K562 (cell line): Measurements from ENCODE around the gene SETDB2. TPM values are rescaled to one million over a fixed set of nuclear protein-coding genes. Genes with fewer than 3 reads are reported as not detected.

ENCODE experiments used
- ATAC-seq: fragments of 200-7000 bp; cut with Tn5 transposase; 3 replicates; pipeline ENCODE4 v1.9.1; 2020; ENCODE audit warnings: moderate library complexity
- BruUV-seq: library from RNA; stranded (reverse); fragments of 400-500 nt; replicated peaks from 2 replicates; lab custom pipeline; 2021; lab: Mats Ljungman, UMichigan
- CTCF ChIA-PET: fragments of 300-600 bp; formaldehyde crosslinking; extraction: SDS; loops from one replicate; lab custom pipeline; 2021; ENCODE audit warnings: low intra/inter-chr PET ratio; lab: Yijun Ruan, JAX
- POLR2A ChIA-PET: fragments of 300-600, 350-650 bp; sonication (Branson Sonifier 250); formaldehyde crosslinking; extraction: SDS; loops from one replicate; lab custom pipeline; 2021; ENCODE audit warnings: antibody characterized with exemption, inconsistent platforms; lab: Yijun Ruan, JAX
- DNase-seq, 4 experiments: peaks; one replicate each; pipeline versions ENCODE4 v3.0.0 to v3.0.0-alpha.2; 2011 to 2018; ENCODE audit warnings: low spot score in 3 of 4, mixed read lengths in 3 of 4; ENCODE audit errors: extremely low read depth in 1 of 4
- FAIRE-seq: peaks from 2 replicates; lab custom pipeline; 2011; peaks lifted over from hg19 to GRCh38; lab: Jason Lieb, UNC
- H2AFZ ChIP-seq: 2 replicates; pipeline ENCODE4 v1.6.0; 2011; ENCODE audit warnings: low read depth, low read length, control low read depth, inconsistent platforms
- H3K27ac ChIP-seq: fragments of 200-600 bp; 3 replicates; pipeline ENCODE4 v1.8.0; 2011; ENCODE audit warnings: low read depth, mild to moderate bottlenecking, control low read depth, inconsistent platforms, low read length, moderate library complexity, mixed read lengths; ENCODE audit errors: extremely low read depth
- H3K27me3 ChIP-seq, 2 experiments: fragments of 300-600 bp in 1 of 2; 2 replicates in 1 of 2; 3 replicates in 1 of 2; pipeline versions ENCODE4 v1.6.0 to v1.8.0; 2011; ENCODE audit warnings: inconsistent platforms in 2 of 2, low read length in 2 of 2, mild to moderate bottlenecking in 1 of 2, mixed read lengths in 1 of 2, moderate library complexity in 1 of 2; ENCODE audit not compliant: control insufficient read depth in 2 of 2, insufficient read depth in 2 of 2
- H3K36me3 ChIP-seq: fragments of 300-600 bp; 3 replicates; pipeline ENCODE4 v1.8.0; 2011; ENCODE audit warnings: mild to moderate bottlenecking, low read length, inconsistent platforms; ENCODE audit not compliant: control insufficient read depth, insufficient read depth
- H3K4me1 ChIP-seq, 2 experiments: fragments of 200-600 bp in 1 of 2; replicated peaks in 1 of 2; 2 replicates in 1 of 2; 3 replicates in 1 of 2; pipeline versions ENCODE4 v1.5.1 to v1.8.0; 2011; ENCODE audit warnings: inconsistent platforms in 2 of 2, low read length in 2 of 2, mild to moderate bottlenecking in 1 of 2, mixed read lengths in 1 of 2, moderate library complexity in 1 of 2; ENCODE audit not compliant: control insufficient read depth in 2 of 2, insufficient read depth in 2 of 2
- H3K4me2 ChIP-seq: 2 replicates; pipeline ENCODE4 v1.6.1; 2011; ENCODE audit warnings: low read length, control low read depth, inconsistent platforms, mixed read lengths; ENCODE audit not compliant: insufficient read depth
- H3K4me3 ChIP-seq: fragments of 200-600 bp; sonication (generic), shearing (Covaris generic); 2 replicates; pipeline ENCODE4 v1.5.1; 2016; ENCODE audit warnings: control low read depth, inconsistent platforms
- H3K79me2 ChIP-seq: fragments of 200-600 bp; 3 replicates; pipeline ENCODE4 v1.8.0; 2011; ENCODE audit warnings: low read length, inconsistent platforms; ENCODE audit not compliant: control insufficient read depth, insufficient read depth
- H3K9ac ChIP-seq, 2 experiments: 2 replicates each; pipeline versions ENCODE4 v1.6.0 to v1.6.1; 2011; ENCODE audit warnings: low read depth in 2 of 2, low read length in 2 of 2, control low read depth in 1 of 2, inconsistent platforms in 1 of 2, mild to moderate bottlenecking in 1 of 2, mixed read lengths in 1 of 2; ENCODE audit not compliant: insufficient read depth in 1 of 2
- H3K9me1 ChIP-seq: one replicate; pipeline ENCODE4 v1.6.0; 2011; ENCODE audit warnings: inconsistent platforms, mild to moderate bottlenecking, low read length, moderate library complexity; ENCODE audit not compliant: control insufficient read depth, insufficient read depth
- H3K9me3 ChIP-seq: replicated peaks from 2 replicates; pipeline ENCODE4 v1.5.1; 2011; ENCODE audit warnings: low read depth, low read length, inconsistent platforms; ENCODE audit not compliant: control insufficient read depth, insufficient read depth
- H4K20me1 ChIP-seq: replicated peaks from 2 replicates; pipeline ENCODE4 v1.6.1; 2011; ENCODE audit warnings: low read length, inconsistent platforms, mixed read lengths; ENCODE audit not compliant: control insufficient read depth, insufficient read depth
- ATF3 ChIP-seq, 2 experiments: fragments of 450-650 bp in 1 of 2; sonication (generic) in 1 of 2; formaldehyde crosslinking in 1 of 2; IDR thresholded peaks in 1 of 2; conservative IDR thresholded peaks in 1 of 2; 2 replicates each; pipeline versions ENCODE4 v1.6.1 to v1.8.1; 2016 to 2023; ENCODE audit warnings: mild to moderate bottlenecking in 2 of 2, moderate library complexity in 2 of 2, inconsistent platforms in 1 of 2, missing genetic modification reagents in 1 of 2
- CTCFL ChIP-seq: IDR thresholded peaks from 2 replicates; pipeline ENCODE4 v1.6.1; 2011; ENCODE audit warnings: borderline replicate concordance, low read depth, mild to moderate bottlenecking, moderate library complexity, low read length; ENCODE audit not compliant: insufficient read depth, poor library complexity, severe bottlenecking
- HOMEZ ChIP-seq: fragments of 250-450 bp; sonication (Bioruptor Pico); IDR thresholded peaks from 2 replicates; pipeline ENCODE4 v1.4.0; 2020; ENCODE audit warnings: mild to moderate bottlenecking, moderate library complexity
- L3MBTL2 ChIP-seq: fragments of 450-650 bp; IDR thresholded peaks from 2 replicates; pipeline ENCODE4 v1.6.1; 2016; ENCODE audit warnings: mild to moderate bottlenecking, moderate library complexity
- POLR2A ChIP-seq: fragments of 450-650 bp; conservative IDR thresholded peaks from 2 replicates; pipeline ENCODE4 v1.6.1; 2016
- TSC22D4 ChIP-seq: fragments of 450-650 bp; IDR thresholded peaks from 2 replicates; pipeline ENCODE4 v1.6.1; 2016; ENCODE audit warnings: missing genetic modification characterization, missing biosample characterization, control low read depth
- U2AF1 ChIP-seq: fragments of 200-400 bp; formaldehyde crosslinking; optimal IDR thresholded peaks from 2 replicates; pipeline ENCODE3; 2017; ENCODE audit warnings: mild to moderate bottlenecking, low read depth, low read length, moderate library complexity
- ZMIZ1 ChIP-seq, 2 experiments: fragments of 150-350 bp in 1 of 2; IDR thresholded peaks; 2 replicates each; pipeline ENCODE4 v1.6.1; 2012 to 2016; ENCODE audit warnings: low read depth in 2 of 2, low read length in 2 of 2, mild to moderate bottlenecking in 1 of 2, moderate library complexity in 1 of 2
- ZNF639 ChIP-seq, 2 experiments: fragments of 200-800 bp in 1 of 2; sonication (Bioruptor generic) in 1 of 2; sonication (generic) in 1 of 2; formaldehyde crosslinking in 1 of 2; IDR thresholded peaks in 1 of 2; conservative IDR thresholded peaks in 1 of 2; 2 replicates each; pipeline versions ENCODE4 v1.5.0 to v1.6.1; 2016 to 2020; ENCODE audit warnings: missing compliant biosample characterization in 1 of 2, missing genetic modification characterization in 1 of 2, missing genetic modification reagents in 1 of 2
- ZNF785 ChIP-seq: fragments of 250-450 bp; sonication (Bioruptor Pico); IDR thresholded peaks from 2 replicates; pipeline ENCODE4 v1.4.0; 2020; ENCODE audit warnings: mild to moderate bottlenecking
- WGBS: fragments of 100-300 bp; shearing (Covaris generic); methylation state at CpG from one replicate; pipeline ENCODE4 v1.1.6; 2016; ENCODE audit warnings: low coverage, mixed read lengths; ENCODE audit not compliant: insufficient coverage; ENCODE audit errors: missing lambda C conversion rate; 5-methylcytosine and 5-hydroxymethylcytosine counted together
- in situ Hi-C: fragments of 300-500 bp; cut with MboI; formaldehyde crosslinking; loops from 4 replicates; pipeline ENCODE4 v1.15.0; 2018; ENCODE audit warnings: inconsistent platforms, mixed read lengths
- intact Hi-C: fragments of 100-400 bp; cut with micrococcal nuclease; formaldehyde crosslinking; loops from 2 replicates; pipeline ENCODE4 v1.14.2; 2022
- polyA plus RNA-seq, 8 experiments: library from polyadenylated mRNA; depleted of rRNA in 4 of 8; stranded (reverse) in 5 of 8; unstranded in 3 of 8; fragments of >200 nt; fragmentation: Nextera tagmentation in 2 of 8; fragmentation: Illumina TruSeq in 1 of 8; extraction: Ambion mirVana in 2 of 8; extraction: Trizol in 1 of 8; gene quantifications; 2 replicates each; pipeline versions ENCODE4 v1.2.1 to v1.2.3, GENCODE V29; 2011 to 2014; ENCODE audit warnings: inconsistent platforms in 1 of 8, missing spikeins in 1 of 8
- total RNA-seq, 7 experiments: library from RNA; depleted of rRNA in 6 of 7; stranded (reverse); fragments of >200 nt in 6 of 7; fragmentation: Illumina TruSeq in 2 of 7; extraction: Trizol in 2 of 7; gene quantifications; 2 replicates each; pipeline versions ENCODE4 v1.2.1 to v1.2.3, GENCODE V29; 2011 to 2021; ENCODE audit warnings: low replicate concordance in 1 of 7

Gene SETDB2
- total and polyA plus RNA-seq, 9 of the 15 experiments (the other 6 are each of a cell fraction or from before 2014, with no cell fraction given): 1.0 to 9.0 (median 6.1) TPM

GRCh38 chr13:49410006-49410405 lies 34.1 kb upstream of the SETDB2 start:
- Histone ChIP-seq H3K9ac (no peak overlapping the region), H3K36me3 (no peaks in the 10 kb centered on the region), H3K4me2 (no peak overlapping the region), H3K27me3 (no peaks in the 10 kb centered on the region), H2AFZ (peak overlapping the region; percentile 55; the same call in 1 of the 2 replicates), H3K79me2 (no peaks in the 10 kb centered on the region), H3K4me3 (no peak overlapping the region), H3K9me3 (0 out of 2 replicates have a peak, but pooled peaks cover 1% of the 10 kb centered on the region), H3K27ac (no peak overlapping the region), H4K20me1 (no peaks in the 10 kb centered on the region), H3K4me1 (no peaks in the 10 kb centered on the region), H3K9me1 (no peaks in the 10 kb centered on the region)
- ChIA-PET POLR2A (no interaction called here), CTCF (no interaction called here)
- ATAC-seq (no peak), FAIRE-seq (no peak), DNase-seq (no peak)
- in situ Hi-C loops: no loop called here
- WGBS: 32% methylated on average over 3 of the region's 4 CpGs
- intact Hi-C loops: loop anchor here (10.0 kb wide), 1 partner anchor 65 kb away; no protein-coding TSS in a partner anchor
- no TSS peak for BruUV-seq
- no peak for TF ChIP-seq TSC22D4 (tag)
- TF ChIP-seq ZMIZ1 (IDR thresholded peaks at IDR 0.05; ENCODE audit: low read depth in 2 of 2, low read length in 2 of 2): no peak
- no peak for TF ChIP-seq U2AF1
- no peak for TF ChIP-seq ATF3 (IDR thresholded peaks at IDR 0.05)
- TF ChIP-seq ATF3 (CRISPR knock-in tag; conservative IDR thresholded peaks at IDR 0.05): no peak
- TF ChIP-seq HOMEZ (CRISPR knock-in tag): no peak
- no peak for TF ChIP-seq CTCFL
- TF ChIP-seq ZNF639 (CRISPR knock-in tag; conservative IDR thresholded peaks at IDR 0.05 in 1 of 2, IDR thresholded peaks at IDR 0.05 in 1 of 2): no peak
- TF ChIP-seq POLR2A: no peak
- TF ChIP-seq L3MBTL2: no peak
- TF ChIP-seq ZNF785: no peak
